Stimulated activated memory B cell treated with anti-CD40 and anti-IgM and Interleukin-4, amounts not matched to agents 10 μg/mL and 1 μg/mL and 100 μg/mL, for 72 hours (primary cell): Measurements from ENCODE around the gene PRSS3.
"Not testable (repeated sequence)": the region's sequence is repeated elsewhere in the genome, so short reads cannot be mapped to it uniquely, and the experiment has no call there.

ENCODE experiments used
- ATAC-seq: fragments of 150-1000 bp; cut with Tn5 transposase; 2 replicates; pipeline ENCODE4 v1.10.0; 2021
- H3K27ac Mint-ChIP-seq: one replicate; pipeline ENCODE4 v1.8.0; 2022; ENCODE audit warnings: mild to moderate bottlenecking, mixed read lengths
- H3K27me3 Mint-ChIP-seq: one replicate; pipeline ENCODE4 v1.8.0; 2022; ENCODE audit warnings: mixed read lengths
- H3K36me3 Mint-ChIP-seq: one replicate; pipeline ENCODE4 v1.8.0; 2022; ENCODE audit warnings: mixed read lengths
- H3K4me1 Mint-ChIP-seq: one replicate; pipeline ENCODE4 v1.8.0; 2022; ENCODE audit warnings: mixed read lengths
- H3K4me3 Mint-ChIP-seq: one replicate; pipeline ENCODE4 v1.8.0; 2022; ENCODE audit warnings: mild to moderate bottlenecking, moderate library complexity, mixed read lengths
- H3K9me3 Mint-ChIP-seq: one replicate; pipeline ENCODE4 v1.8.0; 2022; ENCODE audit warnings: mixed read lengths

Gene PRSS3

GRCh38 chr9:33820231-33820745 is 24.9 kb downstream of the PRSS3 start:
- Mint-ChIP-seq H3K4me3 (no peak overlapping the region), H3K27me3 (no peaks in the 10 kb centered on the region), H3K4me1 (peaks cover 40% of the 10 kb centered on the region), H3K36me3 (peaks cover 4% of the 10 kb centered on the region), H3K9me3 (no peaks in the 10 kb centered on the region), H3K27ac (no peak overlapping the region)
- no peak for ATAC-seq

GRCh38 chr9:33823801-33824200 is 28.4 kb downstream of the PRSS3 start:
- Mint-ChIP-seq H3K36me3 (peaks cover under 1% of the 10 kb centered on the region), H3K27me3 (no peaks in the 10 kb centered on the region), H3K4me1 (peaks cover 22% of the 10 kb centered on the region), H3K9me3 (no peaks in the 10 kb centered on the region), H3K27ac (no peak overlapping the region), H3K4me3 (no peak overlapping the region)
- no peak for ATAC-seq

GRCh38 chr9:33827285-33827684 is 31.9 kb downstream of the PRSS3 start:
- not testable (repeated sequence) for H3K36me3 Mint-ChIP-seq, H3K4me1 Mint-ChIP-seq, ATAC-seq, H3K27ac Mint-ChIP-seq, H3K4me3 Mint-ChIP-seq, H3K27me3 Mint-ChIP-seq, H3K9me3 Mint-ChIP-seq

GRCh38 chr9:33829641-33830230 is 34.4 kb downstream of the PRSS3 start:
- not testable (repeated sequence) for H3K27ac Mint-ChIP-seq, H3K36me3 Mint-ChIP-seq, H3K9me3 Mint-ChIP-seq

GRCh38 chr9:33835625-33836260 is 40.4 kb downstream of the PRSS3 start:
- no peak for ATAC-seq
- Mint-ChIP-seq H3K4me3 (no peak overlapping the region), H3K4me1 (peaks cover 57% of the 10 kb centered on the region), H3K27ac (no peak overlapping the region), H3K9me3 (no peaks in the 10 kb centered on the region), H3K36me3 (peaks cover 6% of the 10 kb centered on the region), H3K27me3 (no peaks in the 10 kb centered on the region)

More at GRCh38 chr9:33829641-33830230, 34.4 kb downstream of the PRSS3 start:
- H3K4me3 Mint-ChIP-seq, H3K27me3 Mint-ChIP-seq, ATAC-seq, H3K4me1 Mint-ChIP-seq: not testable (repeated sequence)

GRCh38 chr9:33836261-33836660 is 40.9 kb downstream of the PRSS3 start:
- not testable (repeated sequence) for H3K27ac Mint-ChIP-seq, ATAC-seq, H3K4me3 Mint-ChIP-seq, H3K27me3 Mint-ChIP-seq, H3K9me3 Mint-ChIP-seq, H3K36me3 Mint-ChIP-seq
- H3K4me1 Mint-ChIP-seq = peaks cover 58% of the 10 kb centered on the region

- H3K27me3 Mint-ChIP-seq = no peaks in the 10 kb centered on the region
These were observed 41.8 kb downstream of the PRSS3 start for GRCh38 chr9:33837138-33837537.

GRCh38 chr9:33840381-33840780 is 45.0 kb downstream of the PRSS3 start:
- Mint-ChIP-seq H3K4me3 (no peak overlapping the region), H3K27me3 (no peaks in the 10 kb centered on the region), H3K36me3 (peaks cover 5% of the 10 kb centered on the region), H3K4me1 (peaks cover 75% of the 10 kb centered on the region), H3K9me3 (no peaks in the 10 kb centered on the region), H3K27ac (peak overlapping the region; percentile 32)
- ATAC-seq = no peak

More at GRCh38 chr9:33837138-33837537, 41.8 kb downstream of the PRSS3 start:
- no peak overlapping the region for H3K4me3 Mint-ChIP-seq
- H3K36me3 Mint-ChIP-seq = peaks cover 6% of the 10 kb centered on the region
- H3K4me1 Mint-ChIP-seq = peaks cover 66% of the 10 kb centered on the region
- no peak for ATAC-seq
- peak overlapping the region; percentile 24 for H3K27ac Mint-ChIP-seq
- H3K9me3 Mint-ChIP-seq = no peaks in the 10 kb centered on the region

GRCh38 chr9:33843312-33843961 is 48.1 kb downstream of the PRSS3 start:
- Mint-ChIP-seq H3K4me1 (peaks cover 66% of the 10 kb centered on the region), H3K27me3 (no peaks in the 10 kb centered on the region), H3K9me3 (no peaks in the 10 kb centered on the region), H3K27ac (peak overlapping the region; percentile 67), H3K36me3 (peaks cover 6% of the 10 kb centered on the region), H3K4me3 (no peak overlapping the region)
- ATAC-seq = no peak

- H3K4me3 Mint-ChIP-seq = no peak overlapping the region
- H3K4me1 Mint-ChIP-seq = peaks cover 60% of the 10 kb centered on the region
- ATAC-seq = no peak
- peak overlapping the region; percentile 22 for H3K27ac Mint-ChIP-seq
- H3K27me3 Mint-ChIP-seq = no peaks in the 10 kb centered on the region
- H3K9me3 Mint-ChIP-seq = no peaks in the 10 kb centered on the region
- peaks cover 6% of the 10 kb centered on the region for H3K36me3 Mint-ChIP-seq
These were observed 50.9 kb downstream of the PRSS3 start for GRCh38 chr9:33846231-33846630.

- ATAC-seq, H3K36me3 Mint-ChIP-seq, H3K4me3 Mint-ChIP-seq, H3K9me3 Mint-ChIP-seq, H3K27me3 Mint-ChIP-seq: not testable (repeated sequence)
- Mint-ChIP-seq H3K27ac (peak overlapping the region; percentile 79), H3K4me1 (peaks cover 45% of the 10 kb centered on the region)
These were observed 52.5 kb downstream of the PRSS3 start for GRCh38 chr9:33847894-33848205.
